Nephron progenitor cell (in vitro differentiated cells): ENCODE results near the gene C1orf35.

ENCODE experiments used
- DNase-seq: peaks from one replicate; pipeline ENCODE4 v3.0.0; 2021
- H3K27ac Mint-ChIP-seq: 2 replicates; pipeline ENCODE4 v1.8.0; 2021; ENCODE audit warnings: mild to moderate bottlenecking, moderate library complexity, mixed read lengths
- H3K27me3 Mint-ChIP-seq: 2 replicates; pipeline ENCODE4 v1.8.0; 2021; ENCODE audit warnings: mild to moderate bottlenecking, low read depth, mixed read lengths; ENCODE audit not compliant: poor library complexity
- H3K36me3 Mint-ChIP-seq: 2 replicates; pipeline ENCODE4 v1.8.0; 2021; ENCODE audit warnings: low read depth, mixed read lengths
- H3K4me1 Mint-ChIP-seq: 2 replicates; pipeline ENCODE4 v1.8.0; 2021; ENCODE audit warnings: mixed read lengths
- H3K4me3 Mint-ChIP-seq: 2 replicates; pipeline ENCODE4 v1.8.0; 2021; ENCODE audit warnings: mild to moderate bottlenecking, moderate library complexity, mixed read lengths
- H3K9me3 Mint-ChIP-seq: 2 replicates; pipeline ENCODE4 v1.8.0; 2021; ENCODE audit warnings: mild to moderate bottlenecking, moderate library complexity, mixed read lengths
- CTCF ChIP-seq: fragments of 200-600 bp; sonication (generic); IDR thresholded peaks from 2 replicates; pipeline ENCODE4 v1.5.0; 2021; ENCODE audit warnings: antibody characterized with exemption

C1orf35 gene

GRCh38 chr1:228143480-228144192, 40.5 kb upstream of the C1orf35 start:
- no peak for DNase-seq
- TF ChIP-seq CTCF = no peak
- H3K4me3 Mint-ChIP-seq = peak overlapping the region; percentile 10
- no peaks in the 10 kb centered on the region for H3K36me3 Mint-ChIP-seq
- H3K4me1 Mint-ChIP-seq = peaks cover 21% of the 10 kb centered on the region
- H3K27ac Mint-ChIP-seq = peak overlapping the region; percentile 83
- H3K27me3 Mint-ChIP-seq = peaks cover 9% of the 10 kb centered on the region
- no peaks in the 10 kb centered on the region for H3K9me3 Mint-ChIP-seq

- peaks cover 18% of the 10 kb centered on the region for H3K27me3 Mint-ChIP-seq
- no peak overlapping the region for H3K27ac Mint-ChIP-seq
- no peak for DNase-seq
- H3K4me3 Mint-ChIP-seq = no peak overlapping the region
- TF ChIP-seq CTCF = no peak
- no peaks in the 10 kb centered on the region for H3K36me3 Mint-ChIP-seq
- peaks cover 21% of the 10 kb centered on the region for H3K4me1 Mint-ChIP-seq
- no peaks in the 10 kb centered on the region for H3K9me3 Mint-ChIP-seq
Observed at GRCh38 chr1:228142701-228143136, 39.6 kb upstream of the C1orf35 start.

- Mint-ChIP-seq H3K27ac (no peak overlapping the region), H3K4me1 (peaks cover 21% of the 10 kb centered on the region), H3K9me3 (no peaks in the 10 kb centered on the region), H3K4me3 (peak overlapping the region; percentile 92), H3K36me3 (no peaks in the 10 kb centered on the region), H3K27me3 (peaks cover 23% of the 10 kb centered on the region)
- DNase-seq = no peak
- no peak for TF ChIP-seq CTCF
Observed at GRCh38 chr1:228142155-228142691, 39.1 kb upstream of the C1orf35 start.

GRCh38 chr1:228141226-228142044, 38.3 kb upstream of the C1orf35 start:
- DNase-seq = no peak
- Mint-ChIP-seq H3K4me3 (peak overlapping the region; percentile 92), H3K27ac (peak overlapping the region; percentile 95), H3K4me1 (peaks cover 21% of the 10 kb centered on the region), H3K9me3 (no peaks in the 10 kb centered on the region), H3K27me3 (peaks cover 31% of the 10 kb centered on the region), H3K36me3 (no peaks in the 10 kb centered on the region)
- TF ChIP-seq CTCF = no peak

- Mint-ChIP-seq H3K9me3 (no peaks in the 10 kb centered on the region), H3K4me1 (peaks cover 21% of the 10 kb centered on the region), H3K4me3 (peak overlapping the region; percentile 92), H3K27me3 (peaks cover 37% of the 10 kb centered on the region), H3K27ac (peak overlapping the region; percentile 95), H3K36me3 (no peaks in the 10 kb centered on the region)
- no peak for TF ChIP-seq CTCF
- DNase-seq = no peak
Observed at GRCh38 chr1:228140724-228141225, 37.6 kb upstream of the C1orf35 start.
